Hepatocyte (in vitro differentiated cells): ENCODE measurements around the gene PITPNC1.

Experiments used
- EZH2 ChIP-seq: fragments of 200-600 bp; sonication (generic); IDR thresholded peaks from 2 replicates; pipeline ENCODE4 v1.6.1; 2016; ENCODE audit warnings: antibody characterized with exemption, mild to moderate bottlenecking, borderline replicate concordance
- EZH2phosphoT487 ChIP-seq: fragments of 200-600 bp; sonication (generic); IDR thresholded peaks from one replicate; pipeline ENCODE4 v1.6.1; 2018; ENCODE audit warnings: antibody characterized with exemption, mild to moderate bottlenecking, low read depth, moderate library complexity; ENCODE audit not compliant: unreplicated experiment, severe bottlenecking
- TF ChIP-seq, protein P1 (sequence below): fragments of 200-600 bp; sonication (generic); IDR thresholded peaks from 2 replicates; pipeline ENCODE4 v1.5.1; 2016; ENCODE audit warnings: antibody characterized with exemption, mild to moderate bottlenecking; ENCODE audit not compliant: poor library complexity

GRCh38 chr17:67574658-67575293 is 197.7 kb downstream of the PITPNC1 start:
- TF ChIP-seq, protein P1, sequence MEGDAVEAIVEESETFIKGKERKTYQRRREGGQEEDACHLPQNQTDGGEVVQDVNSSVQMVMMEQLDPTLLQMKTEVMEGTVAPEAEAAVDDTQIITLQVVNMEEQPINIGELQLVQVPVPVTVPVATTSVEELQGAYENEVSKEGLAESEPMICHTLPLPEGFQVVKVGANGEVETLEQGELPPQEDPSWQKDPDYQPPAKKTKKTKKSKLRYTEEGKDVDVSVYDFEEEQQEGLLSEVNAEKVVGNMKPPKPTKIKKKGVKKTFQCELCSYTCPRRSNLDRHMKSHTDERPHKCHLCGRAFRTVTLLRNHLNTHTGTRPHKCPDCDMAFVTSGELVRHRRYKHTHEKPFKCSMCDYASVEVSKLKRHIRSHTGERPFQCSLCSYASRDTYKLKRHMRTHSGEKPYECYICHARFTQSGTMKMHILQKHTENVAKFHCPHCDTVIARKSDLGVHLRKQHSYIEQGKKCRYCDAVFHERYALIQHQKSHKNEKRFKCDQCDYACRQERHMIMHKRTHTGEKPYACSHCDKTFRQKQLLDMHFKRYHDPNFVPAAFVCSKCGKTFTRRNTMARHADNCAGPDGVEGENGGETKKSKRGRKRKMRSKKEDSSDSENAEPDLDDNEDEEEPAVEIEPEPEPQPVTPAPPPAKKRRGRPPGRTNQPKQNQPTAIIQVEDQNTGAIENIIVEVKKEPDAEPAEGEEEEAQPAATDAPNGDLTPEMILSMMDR = no peak
- TF ChIP-seq EZH2 = no peak
- no peak for TF ChIP-seq EZH2phosphoT487
